SU-DHL-6 (cell line): Measurements from ENCODE around the gene RBM33.

Experiments
- H2AFZ ChIP-seq: fragments of 200-600 bp; sonication (generic); 2 replicates; pipeline ENCODE4 v1.6.1; 2014; ENCODE audit warnings: low read depth, mild to moderate bottlenecking, moderate library complexity, mixed read lengths, antibody characterized with exemption, low read length; ENCODE audit not compliant: severe bottlenecking
- H3F3A ChIP-seq: fragments of 200-600 bp; shearing (Covaris generic); 2 replicates; pipeline ENCODE4 v1.6.0; 2016; ENCODE audit warnings: antibody characterized with exemption, mild to moderate bottlenecking; ENCODE audit not compliant: insufficient read depth
- H3K27ac ChIP-seq: fragments of 200-600 bp; sonication (generic); 2 replicates; pipeline ENCODE4 v1.5.1; 2016; ENCODE audit warnings: low read depth, mild to moderate bottlenecking, low read length, moderate library complexity, mixed read lengths
- H3K27me3 ChIP-seq: fragments of 200-600 bp; sonication (generic), shearing (Covaris generic); 2 replicates; pipeline ENCODE4 v1.6.0; 2014; ENCODE audit warnings: mild to moderate bottlenecking, low read length
- H3K36me3 ChIP-seq: fragments of 200-600 bp; sonication (generic); 2 replicates; pipeline ENCODE4 v1.6.1; 2014; ENCODE audit warnings: mild to moderate bottlenecking, low read length, mixed read lengths
- H3K4me2 ChIP-seq: fragments of 300-600, 200-600 bp; shearing (Covaris generic), sonication (generic); 2 replicates; pipeline ENCODE4 v1.6.0; 2014; ENCODE audit warnings: low read length, low read depth, mild to moderate bottlenecking; ENCODE audit not compliant: poor library complexity, severe bottlenecking
- H3K4me3 ChIP-seq: fragments of 200-600 bp; sonication (generic); 2 replicates; pipeline ENCODE4 v1.5.1; 2014; ENCODE audit warnings: antibody characterized with exemption, low read length, mild to moderate bottlenecking, mixed read lengths; ENCODE audit not compliant: insufficient read depth, poor library complexity, severe bottlenecking
- H3K79me2 ChIP-seq: fragments of 200-600 bp; sonication (generic); 2 replicates; pipeline ENCODE4 v1.6.1; 2014; ENCODE audit warnings: mild to moderate bottlenecking, low read length, moderate library complexity; ENCODE audit not compliant: insufficient read depth
- H3K9ac ChIP-seq: fragments of 200-600 bp; sonication (generic); 2 replicates; pipeline ENCODE4 v1.7.0; 2014; ENCODE audit warnings: mild to moderate bottlenecking, low read length
- H3K9me2 ChIP-seq: fragments of 200-600 bp; sonication (generic); replicated peaks from 2 replicates; pipeline ENCODE4 v1.6.1; 2014; ENCODE audit warnings: low read length; ENCODE audit not compliant: insufficient read depth
- H3K9me3 ChIP-seq: fragments of 200-600 bp; sonication (generic); 2 replicates; pipeline ENCODE4 v1.6.1; 2014; ENCODE audit warnings: low read length, mixed read lengths; ENCODE audit not compliant: insufficient read depth
- H4K20me1 ChIP-seq: fragments of 200-600 bp; sonication (generic); 2 replicates; pipeline ENCODE4 v1.6.1; 2014; ENCODE audit warnings: low read depth, mild to moderate bottlenecking, antibody characterized with exemption, low read length, moderate library complexity, mixed read lengths
- EZH2phosphoT487 ChIP-seq: fragments of 200-600 bp; sonication (generic), shearing (Covaris generic); conservative IDR thresholded peaks from 2 replicates; pipeline ENCODE4 v1.6.1; 2018; ENCODE audit warnings: mild to moderate bottlenecking, antibody characterized with exemption, low read length, moderate library complexity, mixed read lengths
- TF ChIP-seq, protein P1 (sequence below): fragments of 200-600 bp; sonication (generic); IDR thresholded peaks from one replicate; pipeline ENCODE4 v1.5.1; 2017; ENCODE audit warnings: antibody characterized with exemption, mild to moderate bottlenecking, low read length, moderate library complexity; ENCODE audit not compliant: insufficient read depth, poor library complexity, severe bottlenecking

RBM33 gene

GRCh38 chr7:155681663-155682062, 37.2 kb downstream of the RBM33 start:
- Histone ChIP-seq H3K4me3 (no peak overlapping the region), H3K27me3 (no peaks in the 10 kb centered on the region), H2AFZ (no peak overlapping the region), H3K79me2 (peaks cover 88% of the 10 kb centered on the region), H3K9me3 (peaks cover 6% of the 10 kb centered on the region; the same call in 1 of the 2 replicates), H3K9me2 (no peaks in the 10 kb centered on the region), H3K27ac (no peak overlapping the region), H3K4me2 (no peak overlapping the region), H3K9ac (no peak overlapping the region), H4K20me1 (peaks cover 10% of the 10 kb centered on the region; the same call in 1 of the 2 replicates), H3F3A (no peaks in the 10 kb centered on the region), H3K36me3 (peaks cover 73% of the 10 kb centered on the region)
- TF ChIP-seq EZH2phosphoT487 = no peak
- TF ChIP-seq, protein P1, sequence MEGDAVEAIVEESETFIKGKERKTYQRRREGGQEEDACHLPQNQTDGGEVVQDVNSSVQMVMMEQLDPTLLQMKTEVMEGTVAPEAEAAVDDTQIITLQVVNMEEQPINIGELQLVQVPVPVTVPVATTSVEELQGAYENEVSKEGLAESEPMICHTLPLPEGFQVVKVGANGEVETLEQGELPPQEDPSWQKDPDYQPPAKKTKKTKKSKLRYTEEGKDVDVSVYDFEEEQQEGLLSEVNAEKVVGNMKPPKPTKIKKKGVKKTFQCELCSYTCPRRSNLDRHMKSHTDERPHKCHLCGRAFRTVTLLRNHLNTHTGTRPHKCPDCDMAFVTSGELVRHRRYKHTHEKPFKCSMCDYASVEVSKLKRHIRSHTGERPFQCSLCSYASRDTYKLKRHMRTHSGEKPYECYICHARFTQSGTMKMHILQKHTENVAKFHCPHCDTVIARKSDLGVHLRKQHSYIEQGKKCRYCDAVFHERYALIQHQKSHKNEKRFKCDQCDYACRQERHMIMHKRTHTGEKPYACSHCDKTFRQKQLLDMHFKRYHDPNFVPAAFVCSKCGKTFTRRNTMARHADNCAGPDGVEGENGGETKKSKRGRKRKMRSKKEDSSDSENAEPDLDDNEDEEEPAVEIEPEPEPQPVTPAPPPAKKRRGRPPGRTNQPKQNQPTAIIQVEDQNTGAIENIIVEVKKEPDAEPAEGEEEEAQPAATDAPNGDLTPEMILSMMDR = no peak

GRCh38 chr7:155682484-155682883, 38.0 kb downstream of the RBM33 start:
- peaks cover 6% of the 10 kb centered on the region; the same call in 1 of the 2 replicates for H3K9me3 ChIP-seq
- H3K27me3 ChIP-seq = no peaks in the 10 kb centered on the region
- peaks cover 10% of the 10 kb centered on the region; the same call in 1 of the 2 replicates for H4K20me1 ChIP-seq
- H3F3A ChIP-seq = no peaks in the 10 kb centered on the region
- H3K4me3 ChIP-seq = no peak overlapping the region
- H3K9me2 ChIP-seq = no peaks in the 10 kb centered on the region
- H3K4me2 ChIP-seq = no peak overlapping the region
- H3K27ac ChIP-seq = no peak overlapping the region
- TF ChIP-seq, protein P1 = no peak
- no peak for TF ChIP-seq EZH2phosphoT487
- H3K36me3 ChIP-seq = peaks cover 73% of the 10 kb centered on the region
- H3K9ac ChIP-seq = no peak overlapping the region
- H2AFZ ChIP-seq = no peak overlapping the region
- peaks cover 80% of the 10 kb centered on the region for H3K79me2 ChIP-seq

DNA sequence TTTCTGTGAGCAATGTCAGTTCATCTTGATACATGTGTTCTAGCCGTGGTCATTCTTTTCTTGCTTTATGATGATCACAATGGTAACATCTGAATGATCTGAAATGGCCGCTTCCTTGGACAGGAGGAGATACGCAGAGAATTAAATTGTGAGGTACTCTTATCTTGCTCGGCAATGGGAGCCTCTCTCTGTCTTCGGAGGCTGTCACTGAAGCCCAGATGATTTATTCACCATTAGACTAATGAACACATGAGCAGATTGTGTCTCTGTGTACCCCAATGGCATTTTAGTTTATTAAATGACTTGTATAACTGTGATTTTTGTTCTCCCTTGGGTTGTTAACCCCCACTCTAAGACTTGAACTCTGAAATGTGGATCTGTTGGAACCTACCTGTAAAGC, 38.6 kb downstream of the RBM33 start:
- H2AFZ ChIP-seq = no peak overlapping the region
- H4K20me1 ChIP-seq = peaks cover 10% of the 10 kb centered on the region; the same call in 1 of the 2 replicates
- no peaks in the 10 kb centered on the region for H3K9me2 ChIP-seq
- H3K27ac ChIP-seq = no peak overlapping the region
- H3K9me3 ChIP-seq = peaks cover 6% of the 10 kb centered on the region; the same call in 1 of the 2 replicates
- H3K4me2 ChIP-seq = no peak overlapping the region
- TF ChIP-seq EZH2phosphoT487 = no peak
- TF ChIP-seq, protein P1 = no peak
- H3K79me2 ChIP-seq = peaks cover 74% of the 10 kb centered on the region
- no peaks in the 10 kb centered on the region for H3K27me3 ChIP-seq
- H3F3A ChIP-seq = no peaks in the 10 kb centered on the region
- H3K4me3 ChIP-seq = no peak overlapping the region
- no peak overlapping the region for H3K9ac ChIP-seq
- peaks cover 73% of the 10 kb centered on the region for H3K36me3 ChIP-seq
